GM23338 (cell line): ENCODE measurements around the gene ZNF740. TPM values are rescaled to one million over a fixed set of nuclear protein-coding genes. Genes with fewer than 3 reads are reported as not detected.
A peak's percentile ranks its signal among the peaks of the same experiment; 100 is the strongest.

Experiments
- ATAC-seq: fragments of 200-7000 bp; cut with Tn5 transposase; 3 replicates; pipeline ENCODE4 v1.9.1; 2020
- DNase-seq: peaks from one replicate; pipeline ENCODE4 v3.0.0-alpha.2; 2015; ENCODE audit warnings: low spot score
- H2AFZ ChIP-seq: fragments of 200-600 bp; sonication (generic); 2 replicates; pipeline ENCODE4 v1.8.0; 2016; ENCODE audit warnings: antibody characterized with exemption, mild to moderate bottlenecking, moderate library complexity
- H3F3A ChIP-seq: fragments of 200-600 bp; sonication (generic); replicated peaks from 2 replicates; pipeline ENCODE4 v1.8.0; 2017; ENCODE audit warnings: antibody characterized with exemption, mixed run types, low read depth
- H3K27ac ChIP-seq: fragments of 200-600 bp; sonication (generic); 2 replicates; pipeline ENCODE4 v1.6.1; 2016; ENCODE audit warnings: low read depth
- H3K27me3 ChIP-seq: fragments of 200-600 bp; sonication (generic); 2 replicates; pipeline ENCODE4 v1.8.0; 2016; ENCODE audit warnings: mild to moderate bottlenecking, mixed run types, moderate library complexity; ENCODE audit not compliant: insufficient read depth
- H3K36me3 ChIP-seq: fragments of 200-600 bp; sonication (generic); 2 replicates; pipeline ENCODE4 v1.8.0; 2016; ENCODE audit warnings: mild to moderate bottlenecking; ENCODE audit not compliant: insufficient read depth
- H3K4me1 ChIP-seq: fragments of 200-600 bp; sonication (generic); 2 replicates; pipeline ENCODE4 v1.8.0; 2016; ENCODE audit warnings: mild to moderate bottlenecking, moderate library complexity; ENCODE audit not compliant: insufficient read depth
- H3K4me2 ChIP-seq: fragments of 200-600 bp; sonication (generic); 2 replicates; pipeline ENCODE4 v1.7.1; 2017; ENCODE audit warnings: mixed run types
- H3K4me3 ChIP-seq: fragments of 200-600 bp; sonication (generic); 2 replicates; pipeline ENCODE4 v1.6.1; 2016; ENCODE audit warnings: mixed run types
- H3K79me2 ChIP-seq: fragments of 200-600 bp; sonication (generic); replicated peaks from 2 replicates; pipeline ENCODE4 v1.8.0; 2017; ENCODE audit warnings: mild to moderate bottlenecking; ENCODE audit not compliant: insufficient read depth
- H3K9me2 ChIP-seq: fragments of 200-600 bp; sonication (generic); 2 replicates; pipeline ENCODE4 v1.8.0; 2017; ENCODE audit not compliant: insufficient read depth
- H4K20me1 ChIP-seq: fragments of 200-600 bp; sonication (generic); replicated peaks from 2 replicates; pipeline ENCODE4 v1.8.0; 2017; ENCODE audit warnings: mild to moderate bottlenecking; ENCODE audit not compliant: insufficient read depth
- H3K27ac Mint-ChIP-seq: 2 replicates; pipeline ENCODE4 v1.8.0; 2020; ENCODE audit warnings: inconsistent platforms, mild to moderate bottlenecking, moderate library complexity, mixed read lengths
- H3K27me3 Mint-ChIP-seq: 3 replicates; pipeline ENCODE4 v1.8.0; 2022; ENCODE audit warnings: low read depth, mild to moderate bottlenecking, moderate library complexity, mixed read lengths, inconsistent platforms; ENCODE audit not compliant: insufficient read depth, poor library complexity
- H3K36me3 Mint-ChIP-seq: 3 replicates; pipeline ENCODE4 v1.8.0; 2021; ENCODE audit warnings: low read depth, mild to moderate bottlenecking, inconsistent platforms, moderate library complexity, mixed read lengths
- H3K4me1 Mint-ChIP-seq: 3 replicates; pipeline ENCODE4 v1.8.0; 2020; ENCODE audit warnings: mild to moderate bottlenecking, inconsistent platforms, mixed read lengths
- H3K4me3 Mint-ChIP-seq: 3 replicates; pipeline ENCODE4 v1.8.0; 2021; ENCODE audit warnings: moderate library complexity, mild to moderate bottlenecking, inconsistent platforms, mixed read lengths
- H3K9me3 Mint-ChIP-seq: 3 replicates; pipeline ENCODE4 v1.8.0; 2020; ENCODE audit warnings: moderate library complexity, mild to moderate bottlenecking, inconsistent platforms, mixed read lengths
- CREB1 ChIP-seq: fragments of 250-450 bp; sonication (Bioruptor Pico); IDR thresholded peaks from 2 replicates; pipeline ENCODE4 v1.5.0; 2020; ENCODE audit warnings: low read depth, mild to moderate bottlenecking, moderate library complexity
- EZH2phosphoT487 ChIP-seq: fragments of 200-600 bp; sonication (generic); IDR thresholded peaks from one replicate; pipeline ENCODE4 v1.8.1; 2018; ENCODE audit warnings: antibody characterized with exemption; ENCODE audit not compliant: unreplicated experiment
- JUNB ChIP-seq: IDR thresholded peaks from one replicate; pipeline ENCODE4 v1.6.1; 2016; ENCODE audit warnings: antibody characterized with exemption; ENCODE audit not compliant: unreplicated experiment
- POLR2AphosphoS5 ChIP-seq: IDR thresholded peaks from 2 replicates; pipeline ENCODE4 v1.6.1; 2016; ENCODE audit warnings: antibody characterized with exemption, low read depth
- ZNF331 ChIP-seq: fragments of 250-450 bp; sonication (Bioruptor Pico); IDR thresholded peaks from 2 replicates; pipeline ENCODE4 v1.5.0; 2020; ENCODE audit warnings: low read depth, mild to moderate bottlenecking, moderate library complexity
- polyA plus RNA-seq: library from polyadenylated mRNA; unstranded; fragments of >200 nt; fragmentation: Nextera tagmentation; extraction: Ambion mirVana; gene quantifications from 2 replicates; pipeline ENCODE4 v1.2.1, GENCODE V29; 2016
- total RNA-seq: library from RNA; depleted of rRNA; stranded (reverse); fragments of >200 nt; shearing (Covaris generic); gene quantifications from 2 replicates; pipeline ENCODE4 v1.2.3, GENCODE V29; 2014
- TF ChIP-seq, protein P1 (sequence below), 2 experiments: fragments of 200-600 bp in 1 of 2; sonication (generic) in 1 of 2; conservative IDR thresholded peaks; 2 replicates each; pipeline versions ENCODE4 v1.5.1 to v1.6.1; 2016 to 2017; ENCODE audit warnings: antibody characterized with exemption in 2 of 2, low read depth in 2 of 2, mild to moderate bottlenecking in 2 of 2, moderate library complexity in 1 of 2
- TF ChIP-seq, protein P2 (sequence below): IDR thresholded peaks from one replicate; pipeline ENCODE4 v1.6.1; 2018; ENCODE audit warnings: antibody characterized with exemption; ENCODE audit not compliant: unreplicated experiment

Gene ZNF740
- total and polyA plus RNA-seq, 2 experiments from 2014 or later: 2.6 to 13.0 TPM

- Mint-ChIP-seq H3K9me3 (peaks cover 4% of the 10 kb centered on the region; the same call in 1 of the 3 replicates), H3K27me3 (peaks cover 31% of the 10 kb centered on the region), H3K36me3 (peaks cover 5% of the 10 kb centered on the region), H3K27ac (peak overlapping the region; percentile 35), H3K4me1 (peaks cover 58% of the 10 kb centered on the region), H3K4me3 (peak overlapping the region; percentile 32)
- H3K4me3 ChIP-seq: peak overlapping the region; percentile 95
- H3K4me2 ChIP-seq: peak overlapping the region; percentile 91
- peaks cover 49% of the 10 kb centered on the region for H3K4me1 ChIP-seq
- no peaks in the 10 kb centered on the region for H4K20me1 ChIP-seq
- ATAC-seq (peak; percentile 30), DNase-seq (peak; percentile 92)
- no peak overlapping the region for H2AFZ ChIP-seq
- H3K27me3 ChIP-seq: peaks cover 11% of the 10 kb centered on the region
- H3K9me2 ChIP-seq: no peaks in the 10 kb centered on the region
- no peak overlapping the region for H3K27ac ChIP-seq
- H3K36me3 ChIP-seq: no peaks in the 10 kb centered on the region; the same call in 1 of the 2 replicates
- H3K79me2 ChIP-seq: peaks cover 7% of the 10 kb centered on the region
- H3F3A ChIP-seq: peaks cover 26% of the 10 kb centered on the region
- no peak; the same call in 1 of the 2 replicates for TF ChIP-seq POLR2AphosphoS5
- TF ChIP-seq, protein P1, sequence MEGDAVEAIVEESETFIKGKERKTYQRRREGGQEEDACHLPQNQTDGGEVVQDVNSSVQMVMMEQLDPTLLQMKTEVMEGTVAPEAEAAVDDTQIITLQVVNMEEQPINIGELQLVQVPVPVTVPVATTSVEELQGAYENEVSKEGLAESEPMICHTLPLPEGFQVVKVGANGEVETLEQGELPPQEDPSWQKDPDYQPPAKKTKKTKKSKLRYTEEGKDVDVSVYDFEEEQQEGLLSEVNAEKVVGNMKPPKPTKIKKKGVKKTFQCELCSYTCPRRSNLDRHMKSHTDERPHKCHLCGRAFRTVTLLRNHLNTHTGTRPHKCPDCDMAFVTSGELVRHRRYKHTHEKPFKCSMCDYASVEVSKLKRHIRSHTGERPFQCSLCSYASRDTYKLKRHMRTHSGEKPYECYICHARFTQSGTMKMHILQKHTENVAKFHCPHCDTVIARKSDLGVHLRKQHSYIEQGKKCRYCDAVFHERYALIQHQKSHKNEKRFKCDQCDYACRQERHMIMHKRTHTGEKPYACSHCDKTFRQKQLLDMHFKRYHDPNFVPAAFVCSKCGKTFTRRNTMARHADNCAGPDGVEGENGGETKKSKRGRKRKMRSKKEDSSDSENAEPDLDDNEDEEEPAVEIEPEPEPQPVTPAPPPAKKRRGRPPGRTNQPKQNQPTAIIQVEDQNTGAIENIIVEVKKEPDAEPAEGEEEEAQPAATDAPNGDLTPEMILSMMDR (conservative IDR thresholded peaks at IDR 0.05; ENCODE audit: low read depth in 2 of 2): peak; percentile 41 to 42
- TF ChIP-seq CREB1 (CRISPR knock-in tag): peak; percentile 31; the same call in 1 of the 2 replicates
Observed at GRCh38 chr12:53224061-53224896, 43.8 kb downstream of the ZNF740 start.

GRCh38 chr12:53224897-53225634 lies 44.5 kb downstream of the ZNF740 start:
- peak overlapping the region; percentile 95; the same call in 1 of the 2 replicates for H3K4me3 ChIP-seq
- H2AFZ ChIP-seq: no peak overlapping the region
- peaks cover 26% of the 10 kb centered on the region for H3F3A ChIP-seq
- H3K27me3 Mint-ChIP-seq: peaks cover 27% of the 10 kb centered on the region
- H3K9me3 Mint-ChIP-seq: no peaks in the 10 kb centered on the region
- H3K79me2 ChIP-seq: no peaks in the 10 kb centered on the region; the same call in 1 of the 2 replicates
- no peaks in the 10 kb centered on the region for H3K9me2 ChIP-seq
- H3K27ac ChIP-seq: no peak overlapping the region
- H3K4me1 Mint-ChIP-seq: peaks cover 62% of the 10 kb centered on the region
- no peaks in the 10 kb centered on the region for H4K20me1 ChIP-seq
- H3K36me3 Mint-ChIP-seq: peaks cover 5% of the 10 kb centered on the region
- peak overlapping the region; percentile 91 for H3K4me2 ChIP-seq
- DNase-seq (peak; percentile 33), ATAC-seq (no peak)
- H3K4me3 Mint-ChIP-seq: peak overlapping the region; percentile 32; the same call in 1 of the 3 replicates
- H3K36me3 ChIP-seq: no peaks in the 10 kb centered on the region; the same call in 1 of the 2 replicates
- peaks cover 4% of the 10 kb centered on the region; the same call in 1 of the 2 replicates for H3K27me3 ChIP-seq
- H3K27ac Mint-ChIP-seq: peak overlapping the region; percentile 50; the same call in 1 of the 2 replicates
- peaks cover 57% of the 10 kb centered on the region for H3K4me1 ChIP-seq
- TF ChIP-seq ZNF331 (CRISPR knock-in tag): no peak
- TF ChIP-seq JUNB: no peak
- TF ChIP-seq, protein P2, sequence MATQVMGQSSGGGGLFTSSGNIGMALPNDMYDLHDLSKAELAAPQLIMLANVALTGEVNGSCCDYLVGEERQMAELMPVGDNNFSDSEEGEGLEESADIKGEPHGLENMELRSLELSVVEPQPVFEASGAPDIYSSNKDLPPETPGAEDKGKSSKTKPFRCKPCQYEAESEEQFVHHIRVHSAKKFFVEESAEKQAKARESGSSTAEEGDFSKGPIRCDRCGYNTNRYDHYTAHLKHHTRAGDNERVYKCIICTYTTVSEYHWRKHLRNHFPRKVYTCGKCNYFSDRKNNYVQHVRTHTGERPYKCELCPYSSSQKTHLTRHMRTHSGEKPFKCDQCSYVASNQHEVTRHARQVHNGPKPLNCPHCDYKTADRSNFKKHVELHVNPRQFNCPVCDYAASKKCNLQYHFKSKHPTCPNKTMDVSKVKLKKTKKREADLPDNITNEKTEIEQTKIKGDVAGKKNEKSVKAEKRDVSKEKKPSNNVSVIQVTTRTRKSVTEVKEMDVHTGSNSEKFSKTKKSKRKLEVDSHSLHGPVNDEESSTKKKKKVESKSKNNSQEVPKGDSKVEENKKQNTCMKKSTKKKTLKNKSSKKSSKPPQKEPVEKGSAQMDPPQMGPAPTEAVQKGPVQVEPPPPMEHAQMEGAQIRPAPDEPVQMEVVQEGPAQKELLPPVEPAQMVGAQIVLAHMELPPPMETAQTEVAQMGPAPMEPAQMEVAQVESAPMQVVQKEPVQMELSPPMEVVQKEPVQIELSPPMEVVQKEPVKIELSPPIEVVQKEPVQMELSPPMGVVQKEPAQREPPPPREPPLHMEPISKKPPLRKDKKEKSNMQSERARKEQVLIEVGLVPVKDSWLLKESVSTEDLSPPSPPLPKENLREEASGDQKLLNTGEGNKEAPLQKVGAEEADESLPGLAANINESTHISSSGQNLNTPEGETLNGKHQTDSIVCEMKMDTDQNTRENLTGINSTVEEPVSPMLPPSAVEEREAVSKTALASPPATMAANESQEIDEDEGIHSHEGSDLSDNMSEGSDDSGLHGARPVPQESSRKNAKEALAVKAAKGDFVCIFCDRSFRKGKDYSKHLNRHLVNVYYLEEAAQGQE: no peak
- TF ChIP-seq EZH2phosphoT487: no peak
